ENCODE data around the gene HNF1B.
A peak's percentile ranks its signal among the peaks of the same experiment; 100 is the strongest.

The HNF1B gene

GRCh38 chr17:37651849-37652248 is 93.0 kb downstream of the HNF1B start:
- Histone ChIP-seq H2AFZ (ENCODE audit: low read length) (no peak overlapping the region), H3K27ac (ENCODE audit: low read depth, low read length, poor library complexity, severe bottlenecking) (no peak overlapping the region), H3K9me3 (ENCODE audit: low read length) (no peaks in the 10 kb centered on the region)

GRCh38 chr17:37650419-37651003 is 94.3 kb downstream of the HNF1B start:
- no peak for TF ChIP-seq EZH2 (IDR thresholded peaks at IDR 0.05; ENCODE audit: borderline replicate concordance, low read length)
- TF ChIP-seq CTCF (IDR thresholded peaks at IDR 0.05; ENCODE audit: low read length): peak; percentile 46
- Histone ChIP-seq H2AFZ (ENCODE audit: low read length) (no peak overlapping the region), H3K4me1 (ENCODE audit: insufficient read depth, low read length, severe bottlenecking) (no peaks in the 10 kb centered on the region), H3K79me2 (ENCODE audit: insufficient read depth, low read length) (no peaks in the 10 kb centered on the region), H3K4me2 (ENCODE audit: low read length) (no peak overlapping the region), H3K9me2 (ENCODE audit: low read depth, low read length) (no peaks in the 10 kb centered on the region), H3K36me3 (ENCODE audit: insufficient read depth, low read length) (no peaks in the 10 kb centered on the region), H3F3A (ENCODE audit: insufficient read depth, low read length) (no peaks in the 10 kb centered on the region), H3K9ac (ENCODE audit: low read length) (no peak overlapping the region), H3K4me3 (ENCODE audit: low read depth, low read length, poor library complexity, severe bottlenecking) (no peak overlapping the region), H3K9me3 (ENCODE audit: low read length) (no peaks in the 10 kb centered on the region), H3K27me3 (ENCODE audit: insufficient read depth, low read length) (no peaks in the 10 kb centered on the region), H3K27ac (ENCODE audit: low read depth, low read length, poor library complexity, severe bottlenecking) (no peak overlapping the region), H4K20me1 (ENCODE audit: insufficient read depth, low read length) (no peaks in the 10 kb centered on the region)

More at GRCh38 chr17:37651849-37652248, 93.0 kb downstream of the HNF1B start:
- Histone ChIP-seq H3K4me2 (ENCODE audit: low read length) (no peak overlapping the region), H3K27me3 (ENCODE audit: insufficient read depth, low read length) (no peaks in the 10 kb centered on the region), H4K20me1 (ENCODE audit: insufficient read depth, low read length) (no peaks in the 10 kb centered on the region), H3K4me3 (ENCODE audit: low read depth, low read length, poor library complexity, severe bottlenecking) (no peak overlapping the region), H3F3A (ENCODE audit: insufficient read depth, low read length) (no peaks in the 10 kb centered on the region), H3K36me3 (ENCODE audit: insufficient read depth, low read length) (no peaks in the 10 kb centered on the region), H3K79me2 (ENCODE audit: insufficient read depth, low read length) (no peaks in the 10 kb centered on the region), H3K4me1 (ENCODE audit: insufficient read depth, low read length, severe bottlenecking) (no peaks in the 10 kb centered on the region), H3K9me2 (ENCODE audit: low read depth, low read length) (no peaks in the 10 kb centered on the region), H3K9ac (ENCODE audit: low read length) (no peak overlapping the region)
- TF ChIP-seq CTCF (IDR thresholded peaks at IDR 0.05; ENCODE audit: low read length) (no peak), EZH2 (IDR thresholded peaks at IDR 0.05; ENCODE audit: borderline replicate concordance, low read length) (no peak)

DNA sequence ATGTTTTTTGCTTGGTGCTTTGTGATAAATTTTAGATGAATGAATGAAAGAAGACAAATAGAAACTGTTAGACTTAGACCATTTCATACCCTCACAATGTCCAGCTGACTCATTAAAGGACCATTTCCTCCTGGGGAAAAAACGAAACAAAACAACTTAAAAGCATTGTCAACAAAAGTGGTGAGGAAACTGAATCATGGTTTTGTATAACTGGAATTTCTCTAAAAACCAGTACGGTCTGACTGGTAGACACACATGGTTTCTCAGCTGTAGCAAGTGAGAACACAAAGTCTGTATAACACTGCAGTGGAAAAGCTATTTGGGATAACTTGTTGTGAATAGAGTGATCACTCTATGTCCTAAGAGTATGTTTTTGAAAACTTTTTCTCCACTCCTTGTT is 96.3 kb downstream of the HNF1B start:
- H3K9ac ChIP-seq (ENCODE audit: low read length): no peak overlapping the region
- TF ChIP-seq CTCF (IDR thresholded peaks at IDR 0.05; ENCODE audit: low read length) (no peak), EZH2 (IDR thresholded peaks at IDR 0.05; ENCODE audit: borderline replicate concordance, low read length) (no peak)
- H3K4me1 ChIP-seq (ENCODE audit: insufficient read depth, low read length, severe bottlenecking): peaks cover 4% of the 10 kb centered on the region
- no peak overlapping the region for H3K4me2 ChIP-seq (ENCODE audit: low read length)
- no peaks in the 10 kb centered on the region for H3K9me3 ChIP-seq (ENCODE audit: low read length)
- no peaks in the 10 kb centered on the region for H3K79me2 ChIP-seq (ENCODE audit: insufficient read depth, low read length)
- H3K27me3 ChIP-seq (ENCODE audit: insufficient read depth, low read length): no peaks in the 10 kb centered on the region
- no peak overlapping the region for H2AFZ ChIP-seq (ENCODE audit: low read length)
- no peaks in the 10 kb centered on the region for H3K36me3 ChIP-seq (ENCODE audit: insufficient read depth, low read length)
- H4K20me1 ChIP-seq (ENCODE audit: insufficient read depth, low read length): no peaks in the 10 kb centered on the region
- H3K9me2 ChIP-seq (ENCODE audit: low read depth, low read length): no peaks in the 10 kb centered on the region
- no peak overlapping the region for H3K4me3 ChIP-seq (ENCODE audit: low read depth, low read length, poor library complexity, severe bottlenecking)
- no peak overlapping the region for H3K27ac ChIP-seq (ENCODE audit: low read depth, low read length, poor library complexity, severe bottlenecking)
- no peaks in the 10 kb centered on the region for H3F3A ChIP-seq (ENCODE audit: insufficient read depth, low read length)
